ENCODE data around the gene CSTF2T.

- TF ChIP-seq CTCF (IDR thresholded peaks at IDR 0.05), result no peak
- no peak for TF ChIP-seq POLR2A (IDR thresholded peaks at IDR 0.05)
These were observed 47.8 kb upstream of the CSTF2T start for GRCh38 chr10:51747216-51747615.
